AG04449 (cell line): ENCODE data around the gene DLG4.

Experiments used
- CTCF ChIA-PET: fragments of 350-600 bp; formaldehyde crosslinking; extraction: SDS; loops from one replicate; lab custom pipeline; 2021; ENCODE audit warnings: antibody characterized with exemption; lab: Yijun Ruan, JAX
- POLR2A ChIA-PET: fragments of 400-600, 350-600 bp; formaldehyde crosslinking; extraction: SDS; loops from one replicate; lab custom pipeline; 2020; ENCODE audit warnings: antibody characterized with exemption, inconsistent platforms; lab: Yijun Ruan, JAX
- DNase-seq: peaks from one replicate; pipeline ENCODE4 v3.0.0-alpha.2; 2010; ENCODE audit warnings: low read depth, low spot score
- H3K4me3 ChIP-seq: 2 replicates; pipeline ENCODE4 v1.5.1; 2011; ENCODE audit warnings: low read depth, mild to moderate bottlenecking, control low read depth, low read length
- TF ChIP-seq, protein P1 (sequence below): IDR thresholded peaks from one replicate; pipeline ENCODE4 v1.5.1; 2011; ENCODE audit warnings: mild to moderate bottlenecking, moderate library complexity, low read length, control low read depth, inconsistent platforms; ENCODE audit not compliant: insufficient read depth; ENCODE audit errors: missing control alignments

Gene DLG4

DNA sequence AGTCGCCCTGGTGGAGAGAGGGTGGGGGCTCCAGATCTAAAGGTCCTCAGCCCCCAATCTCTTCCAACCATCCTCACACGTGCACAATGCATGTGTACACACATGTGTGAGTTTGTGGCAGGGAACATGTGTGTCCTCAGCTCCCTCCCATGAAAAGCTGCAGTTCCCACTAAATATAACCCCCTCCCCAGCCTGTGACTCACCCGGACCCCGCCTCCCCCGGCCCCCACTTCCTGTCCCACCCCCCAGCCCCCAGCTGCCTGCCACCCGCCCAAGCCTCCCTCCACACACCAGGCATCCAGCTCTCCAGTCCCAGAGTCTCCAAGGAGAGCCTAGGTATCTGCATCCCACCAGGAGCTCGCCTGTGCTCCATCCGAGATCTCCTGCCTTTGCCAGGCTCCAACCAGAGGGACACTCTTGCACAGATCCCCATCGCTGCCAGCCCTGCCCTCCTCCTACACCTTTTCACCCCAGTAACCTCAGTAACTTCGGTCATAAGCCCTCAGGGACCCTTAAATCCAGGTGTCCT is 3.9 kb downstream of the DLG4 start:
- POLR2A ChIA-PET = interaction anchor here (0.6 to 1.2 kb wide), 2 partner anchors 9 to 19 kb away, joined by 3 to 4 read pairs; partner anchors contain the start of gene DVL2
- no peak for DNase-seq
- TF ChIP-seq, protein P1, sequence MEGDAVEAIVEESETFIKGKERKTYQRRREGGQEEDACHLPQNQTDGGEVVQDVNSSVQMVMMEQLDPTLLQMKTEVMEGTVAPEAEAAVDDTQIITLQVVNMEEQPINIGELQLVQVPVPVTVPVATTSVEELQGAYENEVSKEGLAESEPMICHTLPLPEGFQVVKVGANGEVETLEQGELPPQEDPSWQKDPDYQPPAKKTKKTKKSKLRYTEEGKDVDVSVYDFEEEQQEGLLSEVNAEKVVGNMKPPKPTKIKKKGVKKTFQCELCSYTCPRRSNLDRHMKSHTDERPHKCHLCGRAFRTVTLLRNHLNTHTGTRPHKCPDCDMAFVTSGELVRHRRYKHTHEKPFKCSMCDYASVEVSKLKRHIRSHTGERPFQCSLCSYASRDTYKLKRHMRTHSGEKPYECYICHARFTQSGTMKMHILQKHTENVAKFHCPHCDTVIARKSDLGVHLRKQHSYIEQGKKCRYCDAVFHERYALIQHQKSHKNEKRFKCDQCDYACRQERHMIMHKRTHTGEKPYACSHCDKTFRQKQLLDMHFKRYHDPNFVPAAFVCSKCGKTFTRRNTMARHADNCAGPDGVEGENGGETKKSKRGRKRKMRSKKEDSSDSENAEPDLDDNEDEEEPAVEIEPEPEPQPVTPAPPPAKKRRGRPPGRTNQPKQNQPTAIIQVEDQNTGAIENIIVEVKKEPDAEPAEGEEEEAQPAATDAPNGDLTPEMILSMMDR = no peak
- H3K4me3 ChIP-seq = peak overlapping the region; percentile 66
- CTCF ChIA-PET = interaction anchor here (1.0 to 2.3 kb wide), 4 partner anchors 9 to 170 kb away, joined by 3 to 6 read pairs (median 4); no protein-coding TSS in a partner anchor

DNA sequence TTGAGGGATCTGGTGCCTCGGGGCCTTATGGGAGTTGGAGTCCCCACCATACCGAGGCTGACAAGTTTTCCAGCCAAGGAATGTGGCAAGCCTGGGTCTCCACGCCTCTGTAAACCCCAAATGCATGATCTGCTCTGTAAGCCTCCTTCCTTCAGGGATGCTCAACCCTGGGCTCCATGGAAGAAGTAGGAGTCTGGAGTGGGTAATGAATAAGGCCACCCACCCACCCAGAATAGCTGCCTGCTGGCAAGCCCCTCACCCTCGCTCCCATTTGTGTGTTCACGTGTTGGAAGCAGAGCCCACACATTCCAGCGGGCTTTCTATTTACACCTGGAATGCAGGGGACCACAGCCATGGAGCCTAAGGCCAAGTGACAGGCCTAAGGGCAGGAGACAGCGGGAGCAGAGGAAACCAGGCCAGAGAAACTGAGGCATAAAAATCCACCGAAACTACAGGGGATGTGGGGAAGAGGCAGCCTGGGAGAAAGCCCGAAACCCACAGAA is 4.4 kb downstream of the DLG4 start:
- no peak for DNase-seq
- CTCF ChIA-PET = interaction anchor here (1.4 to 2.3 kb wide), 5 partner anchors 9 to 170 kb away, joined by 4 to 11 read pairs (median 6); no protein-coding TSS in a partner anchor
- POLR2A ChIA-PET = interaction anchor here (0.6 to 1.2 kb wide), 3 partner anchors 10 to 22 kb away, joined by 3 to 4 read pairs (median 3); partner anchors contain the start of gene DVL2
- TF ChIP-seq, protein P1 = no peak
- peak overlapping the region; percentile 66 for H3K4me3 ChIP-seq

DNA sequence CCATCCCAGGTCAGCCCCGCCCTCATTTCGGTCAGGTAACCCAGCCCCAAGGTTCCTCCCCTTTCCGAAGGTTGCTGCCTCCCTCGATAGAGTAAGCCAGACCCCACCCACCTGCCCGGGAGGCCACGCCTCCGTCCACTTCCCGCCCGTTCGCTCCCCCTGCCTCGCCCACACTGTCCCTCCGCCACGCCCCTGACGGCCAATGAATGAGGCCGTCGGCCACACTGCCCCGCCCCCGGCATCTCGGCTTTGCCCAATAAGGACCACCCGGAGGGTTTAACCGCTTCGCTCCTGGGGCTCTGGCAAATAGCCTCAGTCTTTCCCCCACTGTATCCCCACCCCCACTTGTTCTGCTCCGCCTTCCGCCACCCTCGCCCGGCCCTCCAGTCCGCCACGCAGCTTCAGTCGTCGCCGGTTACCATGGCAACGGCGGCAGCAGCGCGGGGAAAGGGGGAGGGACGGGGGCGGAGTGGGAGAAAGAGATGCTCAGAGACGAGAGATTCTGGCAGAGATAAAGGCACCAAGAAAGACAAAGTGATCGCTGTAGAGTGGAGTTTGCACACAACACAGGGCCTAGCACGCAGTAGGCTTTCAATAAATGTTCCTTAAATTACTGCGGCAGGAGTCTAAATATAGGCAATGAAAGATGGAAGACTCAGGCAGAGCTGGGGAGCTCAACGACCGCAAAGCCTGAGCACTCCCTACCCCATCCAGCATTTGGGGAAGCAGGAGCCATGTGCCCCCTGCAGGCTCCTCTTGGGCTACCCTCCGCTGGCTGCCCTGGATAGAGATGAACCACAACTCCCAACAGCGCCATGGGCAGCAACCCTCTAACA is 5.1 kb downstream of the DLG4 start:
- ChIA-PET CTCF (interaction anchor here (0.5 to 2.3 kb wide), 10 partner anchors 10 to 169 kb away, joined by 3 to 11 read pairs (median 4); partner anchors contain the start of genes CTDNEP1 and SLC2A4), POLR2A (interaction anchor here (1.2 kb wide), 1 partner anchor 23 kb away, joined by 3 read pairs; no protein-coding TSS in a partner anchor)
- H3K4me3 ChIP-seq = peak overlapping the region; percentile 66
- TF ChIP-seq, protein P1 = peak; percentile 80
- DNase-seq = peak; percentile 67

DNA sequence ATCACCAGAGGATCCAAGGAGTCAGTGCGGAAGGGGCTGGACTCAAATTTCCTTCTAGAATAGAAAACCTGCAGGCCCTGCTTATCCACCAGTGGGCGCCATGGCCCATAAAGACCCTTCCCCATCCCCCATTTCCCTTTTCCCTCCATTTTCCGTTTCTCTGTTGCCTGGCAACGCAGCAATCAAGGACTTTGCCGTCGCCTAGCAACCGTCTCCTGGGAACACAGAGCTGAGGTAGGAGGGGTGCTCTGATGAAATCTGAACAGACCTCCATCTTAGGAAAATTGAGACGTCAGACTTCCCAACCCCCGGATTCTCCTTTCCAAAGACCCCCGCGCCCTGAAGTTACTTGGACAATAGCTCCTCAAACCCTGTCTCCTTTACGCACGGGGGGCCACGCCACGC is 5.7 kb downstream of the DLG4 start:
- POLR2A ChIA-PET = interaction anchor here (1.2 kb wide), 1 partner anchor 23 kb away, joined by 3 read pairs; no protein-coding TSS in a partner anchor
- TF ChIP-seq, protein P1 = peak; percentile 34
- no peak for DNase-seq
- peak overlapping the region; percentile 66 for H3K4me3 ChIP-seq
- CTCF ChIA-PET = interaction anchor here (0.7 to 2.3 kb wide), 8 partner anchors 11 to 168 kb away, joined by 3 to 11 read pairs (median 4); partner anchors contain the start of gene SLC2A4

DNA sequence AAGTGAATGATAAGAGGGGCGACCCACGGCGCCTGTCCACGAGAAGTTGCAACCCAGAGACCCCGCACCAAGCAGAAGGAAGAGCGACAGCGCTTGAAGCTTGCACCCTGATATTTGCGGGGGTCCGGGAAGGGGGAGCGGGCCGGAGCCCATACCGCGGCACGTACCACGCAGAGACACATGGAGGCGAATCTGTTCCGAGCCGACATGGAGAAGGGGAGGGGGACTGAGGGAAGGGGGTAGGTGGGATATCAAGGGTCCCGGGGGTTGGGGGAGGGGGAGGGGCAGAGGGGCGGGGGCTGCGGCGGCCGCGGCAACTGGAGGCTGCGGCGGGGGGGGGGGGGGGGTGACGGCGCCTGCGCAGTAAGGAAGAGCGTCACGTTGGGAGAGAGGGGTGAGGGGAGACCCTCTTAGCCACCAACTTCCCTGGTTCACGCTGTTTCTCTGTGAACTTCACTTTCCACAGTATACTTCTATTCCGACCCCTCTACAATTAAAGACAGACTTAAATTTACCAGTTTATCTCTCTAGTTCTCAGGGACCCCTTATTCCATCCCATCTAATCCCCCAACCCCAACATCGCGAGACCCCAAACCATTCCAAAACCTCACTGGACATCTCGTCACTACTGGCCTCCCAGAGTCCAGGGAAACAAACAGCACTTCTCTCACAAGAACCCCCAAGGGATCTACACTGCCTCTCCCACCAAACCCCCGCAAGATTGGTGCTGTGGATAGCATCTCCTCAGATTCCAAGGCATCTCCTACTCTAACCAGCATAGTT is 8.0 kb downstream of the DLG4 start:
- TF ChIP-seq, protein P1 = no peak
- DNase-seq = no peak
- H3K4me3 ChIP-seq = no peak overlapping the region
- ChIA-PET CTCF (no interaction called here), POLR2A (no interaction called here)
